Stimulated activated memory B cell treated with anti-CD40 and anti-IgM and Interleukin-4, amounts not matched to agents 10 μg/mL and 1 μg/mL and 100 μg/mL, for 72 hours (primary cell): Measurements from ENCODE around the gene PMM1.
"Not testable (repeated sequence)": the region's sequence is repeated elsewhere in the genome, so short reads cannot be mapped to it uniquely, and the experiment has no call there.

Source experiments
- ATAC-seq: fragments of 150-1000 bp; cut with Tn5 transposase; 2 replicates; pipeline ENCODE4 v1.10.0; 2021
- H3K27ac Mint-ChIP-seq: one replicate; pipeline ENCODE4 v1.8.0; 2022; ENCODE audit warnings: mild to moderate bottlenecking, mixed read lengths
- H3K27me3 Mint-ChIP-seq: one replicate; pipeline ENCODE4 v1.8.0; 2022; ENCODE audit warnings: mixed read lengths
- H3K36me3 Mint-ChIP-seq: one replicate; pipeline ENCODE4 v1.8.0; 2022; ENCODE audit warnings: mixed read lengths
- H3K4me1 Mint-ChIP-seq: one replicate; pipeline ENCODE4 v1.8.0; 2022; ENCODE audit warnings: mixed read lengths
- H3K4me3 Mint-ChIP-seq: one replicate; pipeline ENCODE4 v1.8.0; 2022; ENCODE audit warnings: mild to moderate bottlenecking, moderate library complexity, mixed read lengths
- H3K9me3 Mint-ChIP-seq: one replicate; pipeline ENCODE4 v1.8.0; 2022; ENCODE audit warnings: mixed read lengths

The PMM1 gene

DNA sequence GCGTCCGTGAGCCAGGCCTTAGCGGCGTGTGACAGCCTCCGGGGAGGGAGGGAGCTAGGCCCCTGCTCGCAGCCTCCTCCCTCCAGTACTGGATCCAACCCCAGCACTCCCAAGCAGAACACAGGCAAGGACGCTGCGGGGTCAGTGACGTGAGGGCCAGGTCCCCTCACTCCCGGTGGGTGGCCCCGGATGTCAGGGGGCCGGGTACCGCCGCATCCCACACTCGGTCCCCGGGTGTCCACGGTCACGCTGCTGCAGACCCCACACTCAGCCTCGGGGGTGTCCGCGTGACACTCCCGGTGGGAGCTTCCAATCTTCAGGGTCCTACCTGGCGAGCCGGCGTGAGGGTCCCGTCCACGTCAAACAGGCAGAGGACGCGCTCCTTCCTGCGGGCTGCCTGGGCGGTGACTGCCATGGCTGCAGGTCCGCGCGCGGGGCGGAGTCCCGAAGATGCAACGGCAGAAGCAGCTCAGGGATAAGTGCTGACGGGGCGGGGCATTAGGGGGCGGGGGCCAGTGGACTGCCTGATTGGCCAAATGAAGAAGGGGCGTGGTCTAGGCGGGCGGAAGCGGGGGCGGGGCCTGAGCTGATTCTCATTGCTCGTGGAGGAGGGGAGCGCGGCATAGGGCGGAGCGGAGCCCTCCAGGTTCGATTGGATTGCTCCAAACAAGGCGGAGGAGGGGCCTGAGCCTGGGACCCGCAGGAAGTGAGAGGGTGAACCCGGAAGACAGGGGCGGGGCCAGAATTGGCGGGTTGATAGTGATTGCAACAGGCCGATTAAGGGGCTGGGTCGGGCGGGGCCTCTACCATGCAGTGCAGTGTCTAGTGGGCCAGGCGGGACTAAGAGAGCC lies at the start of gene PMM1:
Gene PMM1, minus strand, starts transcription at position 450 of the 851 bp plus-strand sequence. Its CDS starts 35 bp downstream, at position 415.
- peak; percentile 99 for ATAC-seq
- H3K27ac Mint-ChIP-seq = peak within 1 kb of the TSS; percentile 82
- peaks cover 6% of the 10 kb centered on the region for H3K36me3 Mint-ChIP-seq
- no peaks in the 10 kb centered on the region for H3K27me3 Mint-ChIP-seq
- H3K4me3 Mint-ChIP-seq = peak within 1 kb of the TSS; percentile 90
- no peaks in the 10 kb centered on the region for H3K9me3 Mint-ChIP-seq
- H3K4me1 Mint-ChIP-seq = peaks cover 17% of the 10 kb centered on the region

GRCh38 chr22:41638748-41639147 lies 49.1 kb upstream of the PMM1 start:
- H3K27ac Mint-ChIP-seq = no peak overlapping the region

GRCh38 chr22:41638124-41638523 lies 48.5 kb upstream of the PMM1 start:
- Mint-ChIP-seq H3K36me3 (peaks cover 46% of the 10 kb centered on the region), H3K4me1 (peaks cover 6% of the 10 kb centered on the region), H3K27me3 (no peaks in the 10 kb centered on the region), H3K27ac (no peak overlapping the region), H3K4me3 (no peak overlapping the region), H3K9me3 (no peaks in the 10 kb centered on the region)
- ATAC-seq = no peak

More at GRCh38 chr22:41638748-41639147, 49.1 kb upstream of the PMM1 start:
- Mint-ChIP-seq H3K36me3 (peaks cover 46% of the 10 kb centered on the region), H3K27me3 (no peaks in the 10 kb centered on the region), H3K4me3 (no peak overlapping the region), H3K9me3 (no peaks in the 10 kb centered on the region), H3K4me1 (peaks cover 6% of the 10 kb centered on the region)
- ATAC-seq = no peak

DNA sequence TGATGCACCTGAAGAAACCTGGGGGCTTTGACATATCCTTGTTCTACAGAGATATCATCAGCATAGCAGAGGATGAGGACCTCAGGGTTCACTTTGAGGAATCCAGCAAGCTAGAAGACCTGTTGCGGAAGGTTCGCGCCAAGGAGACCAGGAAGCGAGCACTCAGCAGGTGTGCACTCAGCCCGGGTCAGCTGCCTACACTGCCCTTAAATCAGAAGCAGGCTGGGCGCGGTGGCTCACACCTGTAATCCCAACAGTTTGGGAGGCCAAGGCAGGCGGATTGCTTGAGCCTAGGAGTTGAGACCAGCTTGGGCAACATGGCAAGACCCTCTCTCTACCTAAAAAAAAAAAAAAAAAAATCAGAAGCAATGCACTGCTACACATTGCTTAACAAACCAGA lies 48.0 kb upstream of the PMM1 start:
- ATAC-seq, H3K9me3 Mint-ChIP-seq, H3K27me3 Mint-ChIP-seq, H3K4me1 Mint-ChIP-seq, H3K4me3 Mint-ChIP-seq, H3K27ac Mint-ChIP-seq: not testable (repeated sequence)
- H3K36me3 Mint-ChIP-seq = peaks cover 46% of the 10 kb centered on the region

- H3K36me3 Mint-ChIP-seq = peaks cover 45% of the 10 kb centered on the region
- H3K27me3 Mint-ChIP-seq = no peaks in the 10 kb centered on the region
- no peaks in the 10 kb centered on the region for H3K4me1 Mint-ChIP-seq
- no peak overlapping the region for H3K27ac Mint-ChIP-seq
- H3K9me3 Mint-ChIP-seq = no peaks in the 10 kb centered on the region
- no peak overlapping the region for H3K4me3 Mint-ChIP-seq
- no peak for ATAC-seq
These were observed 46.8 kb upstream of the PMM1 start for GRCh38 chr22:41636467-41636866.

GRCh38 chr22:41634610-41635009 lies 45.0 kb upstream of the PMM1 start:
- H3K36me3 Mint-ChIP-seq = peaks cover 36% of the 10 kb centered on the region
- H3K4me3 Mint-ChIP-seq, H3K9me3 Mint-ChIP-seq, H3K4me1 Mint-ChIP-seq, H3K27ac Mint-ChIP-seq, ATAC-seq, H3K27me3 Mint-ChIP-seq: not testable (repeated sequence)

DNA sequence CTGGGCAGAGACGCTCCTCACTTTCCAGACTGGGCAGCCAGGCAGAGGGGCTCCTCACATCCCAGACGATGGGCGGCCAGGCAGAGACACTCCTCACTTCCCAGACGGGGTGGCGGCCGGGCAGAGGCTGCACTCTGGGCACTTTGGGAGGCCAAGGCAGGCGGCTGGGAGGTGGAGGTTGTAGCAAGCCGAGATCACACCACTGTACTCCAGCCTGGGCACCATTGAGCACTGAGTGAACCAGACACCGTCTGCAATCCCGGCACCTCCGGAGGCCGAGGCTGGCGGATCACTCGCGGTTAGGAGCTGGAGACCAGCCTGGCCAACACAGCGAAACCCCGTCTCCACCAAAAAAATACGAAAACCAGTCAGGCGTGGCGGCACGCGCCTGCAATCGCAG lies 42.0 kb upstream of the PMM1 start:
- not testable (repeated sequence) for H3K4me1 Mint-ChIP-seq, H3K9me3 Mint-ChIP-seq, H3K4me3 Mint-ChIP-seq, H3K27me3 Mint-ChIP-seq, ATAC-seq, H3K27ac Mint-ChIP-seq
- H3K36me3 Mint-ChIP-seq = peaks cover 55% of the 10 kb centered on the region

DNA sequence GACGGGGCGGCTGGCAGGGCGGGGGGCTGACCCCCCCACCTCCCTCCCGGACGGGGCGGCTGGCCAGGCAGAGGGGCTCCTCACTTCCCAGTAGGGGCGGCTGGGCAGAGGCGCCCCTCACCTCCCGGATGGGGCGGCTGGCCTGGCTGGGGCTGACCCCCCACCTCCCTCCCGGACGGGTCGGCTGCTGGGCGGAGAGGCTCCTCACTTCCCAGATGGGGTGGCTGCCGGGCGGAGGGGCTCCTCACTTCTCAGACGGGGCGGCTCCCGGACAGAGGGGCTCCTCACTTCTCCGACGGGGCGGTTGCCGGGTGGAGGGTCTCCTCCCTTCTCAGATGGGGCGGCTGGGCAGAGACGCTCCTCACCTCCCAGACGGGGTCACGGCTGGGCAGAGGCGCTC lies 41.5 kb upstream of the PMM1 start:
- H3K27ac Mint-ChIP-seq, H3K9me3 Mint-ChIP-seq, H3K27me3 Mint-ChIP-seq, H3K4me3 Mint-ChIP-seq, ATAC-seq, H3K4me1 Mint-ChIP-seq: not testable (repeated sequence)
- peaks cover 55% of the 10 kb centered on the region for H3K36me3 Mint-ChIP-seq

- no peak for ATAC-seq
- no peaks in the 10 kb centered on the region for H3K27me3 Mint-ChIP-seq
- H3K9me3 Mint-ChIP-seq = no peaks in the 10 kb centered on the region
- H3K4me1 Mint-ChIP-seq = peaks cover 19% of the 10 kb centered on the region
- H3K36me3 Mint-ChIP-seq = peaks cover 36% of the 10 kb centered on the region
- no peak overlapping the region for H3K27ac Mint-ChIP-seq
- H3K4me3 Mint-ChIP-seq = no peak overlapping the region
These were observed 35.9 kb upstream of the PMM1 start for GRCh38 chr22:41625577-41625976.

DNA sequence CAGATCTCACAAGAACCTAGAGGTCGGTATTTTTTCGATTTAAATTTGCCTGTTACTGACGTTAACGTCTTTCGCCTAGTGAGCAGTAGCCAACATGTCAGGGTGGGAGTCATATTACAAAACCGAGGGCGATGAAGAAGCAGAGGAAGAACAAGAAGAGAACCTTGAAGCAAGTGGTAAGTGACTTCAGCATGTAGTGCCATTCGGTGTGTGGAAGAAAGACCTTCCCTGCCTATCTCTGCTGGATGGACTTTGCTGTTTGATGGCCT lies 32.2 kb upstream of the PMM1 start:
- Mint-ChIP-seq H3K4me3 (peak overlapping the region; percentile 94), H3K27ac (peak overlapping the region; percentile 98), H3K27me3 (no peaks in the 10 kb centered on the region), H3K4me1 (peaks cover 35% of the 10 kb centered on the region), H3K9me3 (no peaks in the 10 kb centered on the region), H3K36me3 (peaks cover 2% of the 10 kb centered on the region)
- no peak for ATAC-seq

- peak; percentile 98 for ATAC-seq
- H3K9me3 Mint-ChIP-seq = no peaks in the 10 kb centered on the region
- peak within 1 kb of the TSS; percentile 98 for H3K27ac Mint-ChIP-seq
- H3K36me3 Mint-ChIP-seq = no peaks in the 10 kb centered on the region
- H3K4me1 Mint-ChIP-seq = peaks cover 40% of the 10 kb centered on the region
- no peaks in the 10 kb centered on the region for H3K27me3 Mint-ChIP-seq
- peak within 1 kb of the TSS; percentile 94 for H3K4me3 Mint-ChIP-seq
These were observed 31.7 kb upstream of the PMM1 start, which contains the start of gene XRCC6 for GRCh38 chr22:41621099-41621910. Gene XRCC6, plus strand, starts transcription at chr22:41621295. Its CDS starts 710 bp downstream, at chr22:41622005.

- Mint-ChIP-seq H3K4me1 (peaks cover 40% of the 10 kb centered on the region), H3K36me3 (no peaks in the 10 kb centered on the region), H3K4me3 (peak within 1 kb of the TSS; percentile 94), H3K9me3 (no peaks in the 10 kb centered on the region), H3K27me3 (no peaks in the 10 kb centered on the region), H3K27ac (peak within 1 kb of the TSS; percentile 98)
- ATAC-seq = peak; percentile 71
These were observed 31.0 kb upstream of the PMM1 start, which contains the start of gene DESI1 for GRCh38 chr22:41620589-41621098. Gene DESI1, minus strand, starts transcription at chr22:41621043. Its CDS starts 204 bp downstream, at chr22:41620839.

DNA sequence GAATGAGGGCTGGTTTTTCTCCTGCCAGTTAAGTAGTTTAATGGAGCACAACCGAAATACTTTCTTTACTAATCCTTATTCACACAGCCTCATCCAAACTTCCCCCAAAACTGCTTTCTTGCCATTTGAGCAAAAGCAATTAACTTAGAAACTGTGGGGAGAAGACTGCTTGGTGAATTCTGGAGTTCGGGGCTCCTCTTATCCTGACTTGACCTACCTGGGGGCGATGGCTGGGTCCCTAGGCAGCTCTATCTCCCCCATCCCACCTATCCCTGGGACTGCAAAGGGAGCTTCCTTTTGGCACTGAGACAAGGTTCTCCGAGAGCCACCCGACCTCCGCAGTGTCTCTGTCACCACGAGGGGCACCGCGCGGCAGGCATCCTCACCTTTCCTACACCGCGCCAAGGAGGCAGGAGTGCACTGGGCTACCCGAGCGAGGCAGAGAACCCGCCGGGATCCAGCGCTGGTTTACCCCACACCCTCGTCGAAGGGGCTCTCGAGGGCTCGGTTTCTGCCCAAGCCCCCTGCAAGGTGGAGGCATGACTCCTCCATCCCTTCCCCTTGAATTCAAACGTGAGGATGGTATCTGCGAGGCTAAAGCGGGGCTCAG lies 30.4 kb upstream of the PMM1 start:
- H3K9me3 Mint-ChIP-seq = no peaks in the 10 kb centered on the region
- peaks cover 40% of the 10 kb centered on the region for H3K4me1 Mint-ChIP-seq
- ATAC-seq = peak; percentile 37
- H3K4me3 Mint-ChIP-seq = peak overlapping the region; percentile 94
- no peaks in the 10 kb centered on the region for H3K27me3 Mint-ChIP-seq
- no peaks in the 10 kb centered on the region for H3K36me3 Mint-ChIP-seq
- H3K27ac Mint-ChIP-seq = peak overlapping the region; percentile 98

- Mint-ChIP-seq H3K4me3 (no peak overlapping the region), H3K4me1 (peaks cover 10% of the 10 kb centered on the region), H3K27me3 (no peaks in the 10 kb centered on the region), H3K27ac (no peak overlapping the region), H3K36me3 (peaks cover 23% of the 10 kb centered on the region), H3K9me3 (no peaks in the 10 kb centered on the region)
- ATAC-seq = no peak
These were observed 23.8 kb upstream of the PMM1 start for GRCh38 chr22:41613456-41613855.

DNA sequence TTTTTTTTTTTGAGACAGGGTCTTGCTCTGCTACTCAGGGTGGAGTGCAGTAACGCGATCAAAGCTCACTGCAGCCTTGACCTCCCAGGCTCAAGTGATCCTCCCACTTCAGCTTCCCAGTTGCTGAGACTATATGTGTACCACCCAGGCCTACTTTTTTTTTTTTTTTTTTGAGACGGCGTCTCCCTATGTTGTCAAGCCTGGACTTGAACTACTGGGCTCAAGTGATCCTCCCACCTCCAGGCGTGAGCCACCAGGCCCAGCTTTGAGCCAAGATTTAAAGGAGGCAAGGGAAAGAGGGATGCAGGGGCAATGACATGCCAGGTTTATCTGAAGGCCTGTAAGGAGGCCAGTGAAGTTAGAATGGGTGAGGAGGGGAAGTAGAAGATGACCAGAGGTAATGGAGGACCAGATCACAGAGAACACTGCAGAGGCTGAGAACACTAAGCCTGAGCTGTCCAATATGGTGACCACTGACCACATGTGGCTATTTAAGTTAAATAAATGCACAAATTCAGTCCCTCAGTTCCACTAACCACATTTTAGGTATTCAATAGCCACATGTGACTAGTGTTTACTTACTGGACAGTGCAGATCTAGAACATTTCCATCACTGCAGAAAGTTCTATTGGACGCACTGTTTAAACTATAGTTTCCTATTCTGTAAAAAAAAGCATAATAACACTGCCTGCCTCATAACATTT lies 23.1 kb upstream of the PMM1 start:
- no peaks in the 10 kb centered on the region for H3K9me3 Mint-ChIP-seq
- H3K36me3 Mint-ChIP-seq = peaks cover 29% of the 10 kb centered on the region
- peaks cover 11% of the 10 kb centered on the region for H3K4me1 Mint-ChIP-seq
- H3K27me3 Mint-ChIP-seq = no peaks in the 10 kb centered on the region
- no peak overlapping the region for H3K4me3 Mint-ChIP-seq
- H3K27ac Mint-ChIP-seq = no peak overlapping the region
- no peak for ATAC-seq
